Natural killer cell treated with Interleukin-12 subunit alpha and Interleukin-12 subunit beta and Interleukin-15 and Interleukin-18, amount 100 ng/mL, for 72 hours (primary cell): ENCODE data around the gene CNBP. TPM values are rescaled to one million over a fixed set of nuclear protein-coding genes. Genes with fewer than 3 reads are reported as not detected.
"Not testable (repeated sequence)": the region's sequence is repeated elsewhere in the genome, so short reads cannot be mapped to it uniquely, and the experiment has no call there.

ENCODE experiments used
- ATAC-seq, 2 donors: fragments of 150-1000 bp; cut with Tn5 transposase in 1 of 2; sonication (Bioruptor Pico), chemical (Tn5 transposase) in 1 of 2; 2 replicates each; pipeline ENCODE4 v1.10.0; 2021
- DNase-seq: peaks from one replicate; pipeline ENCODE4 v3.0.0; 2022; ENCODE audit warnings: low spot score
- H3K27ac Mint-ChIP-seq, 2 donors: 1 replicate in 1 of 2; 2 replicates in 1 of 2; pipeline ENCODE4 v1.8.0; 2022; ENCODE audit warnings: mixed read lengths in 2 of 2, mild to moderate bottlenecking in 1 of 2, moderate library complexity in 1 of 2
- H3K27me3 Mint-ChIP-seq, 2 donors: 1 replicate in 1 of 2; 2 replicates in 1 of 2; pipeline ENCODE4 v1.8.0; 2022; ENCODE audit warnings: mixed read lengths in 2 of 2
- H3K36me3 Mint-ChIP-seq: one replicate; pipeline ENCODE4 v1.8.0; 2022; ENCODE audit warnings: mixed read lengths
- H3K4me1 Mint-ChIP-seq, 2 donors: 1 replicate in 1 of 2; 2 replicates in 1 of 2; pipeline ENCODE4 v1.8.0; 2022; ENCODE audit warnings: low read depth in 2 of 2, mixed read lengths in 2 of 2, mild to moderate bottlenecking in 1 of 2
- H3K4me3 Mint-ChIP-seq: one replicate; pipeline ENCODE4 v1.8.0; 2022; ENCODE audit warnings: mixed read lengths
- H3K9me3 Mint-ChIP-seq: 2 replicates; pipeline ENCODE4 v1.8.0; 2022; ENCODE audit warnings: mixed read lengths
- total RNA-seq, 2 donors: library from RNA; stranded (reverse); gene quantifications; one replicate each; pipeline ENCODE4 v1.2.3, GENCODE V29; 2022

CNBP gene
- total RNA-seq, result 100 to 1,000 TPM; 230 to 268 TPM

GRCh38 chr3:129183569-129184395 is at the start of gene CNBP:
Gene CNBP, minus strand, starts transcription at chr3:129183896. Its CDS starts 12,139 bp downstream, at chr3:129171757.
- Mint-ChIP-seq H3K4me1 (peaks cover 26 to 27% of the 10 kb centered on the region in 2 donors), H3K27ac (peak within 1 kb of the TSS; percentile 87 to 97), H3K36me3 (peaks cover 24% of the 10 kb centered on the region), H3K27me3 (no peaks in the 10 kb centered on the region), H3K9me3 (no peaks in the 10 kb centered on the region), H3K4me3 (peak within 1 kb of the TSS; percentile 90)
- DNase-seq (peak; percentile 96), ATAC-seq (peak; percentile 100)

DNA sequence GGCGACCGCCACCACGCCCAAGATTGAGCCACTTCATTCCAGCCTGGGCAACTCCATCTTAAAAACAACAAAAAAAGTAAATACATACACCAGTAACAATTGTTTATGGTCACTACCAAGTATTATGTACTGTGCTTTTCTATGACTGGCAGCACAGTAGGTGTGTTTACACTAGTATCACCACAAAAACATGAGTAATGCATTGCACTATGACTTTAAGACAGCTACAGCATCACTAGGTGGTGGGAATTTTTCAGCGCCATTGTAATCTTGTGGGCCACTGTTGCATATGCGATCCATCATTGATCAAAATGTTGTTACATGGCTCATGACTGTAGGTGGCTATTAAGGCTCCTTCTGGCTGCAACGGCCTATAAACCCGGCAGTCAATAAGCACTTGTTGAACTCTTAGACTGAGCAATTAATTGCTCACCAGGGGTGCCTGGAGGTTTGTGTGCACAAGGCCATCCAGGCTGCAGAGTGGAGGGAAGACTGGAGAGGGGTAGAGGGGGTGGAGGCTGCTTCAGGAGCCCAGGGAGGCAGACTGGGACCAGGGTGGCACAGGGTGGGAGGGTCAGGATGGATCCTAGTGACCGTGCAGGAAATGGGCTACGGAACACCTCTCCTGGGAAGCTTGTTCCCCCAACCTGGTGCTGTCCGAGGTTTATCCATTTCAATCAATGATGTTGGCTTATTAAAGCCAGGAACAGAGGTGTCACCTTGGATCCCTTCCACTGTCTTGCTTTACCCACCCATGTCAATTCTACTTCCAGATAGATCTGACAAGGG is 47.8 kb upstream of the CNBP start:
- Mint-ChIP-seq H3K27ac (peak overlapping the region in 1 of 2 donors; percentile 90), H3K4me1 (peaks cover 19 to 21% of the 10 kb centered on the region in 2 donors), H3K36me3 (no peaks in the 10 kb centered on the region), H3K4me3 (no peak overlapping the region), H3K9me3 (no peaks in the 10 kb centered on the region), H3K27me3 (peaks cover 0 to 5% of the 10 kb centered on the region in 2 donors)
- DNase-seq (no peak), ATAC-seq (no peak)

DNA sequence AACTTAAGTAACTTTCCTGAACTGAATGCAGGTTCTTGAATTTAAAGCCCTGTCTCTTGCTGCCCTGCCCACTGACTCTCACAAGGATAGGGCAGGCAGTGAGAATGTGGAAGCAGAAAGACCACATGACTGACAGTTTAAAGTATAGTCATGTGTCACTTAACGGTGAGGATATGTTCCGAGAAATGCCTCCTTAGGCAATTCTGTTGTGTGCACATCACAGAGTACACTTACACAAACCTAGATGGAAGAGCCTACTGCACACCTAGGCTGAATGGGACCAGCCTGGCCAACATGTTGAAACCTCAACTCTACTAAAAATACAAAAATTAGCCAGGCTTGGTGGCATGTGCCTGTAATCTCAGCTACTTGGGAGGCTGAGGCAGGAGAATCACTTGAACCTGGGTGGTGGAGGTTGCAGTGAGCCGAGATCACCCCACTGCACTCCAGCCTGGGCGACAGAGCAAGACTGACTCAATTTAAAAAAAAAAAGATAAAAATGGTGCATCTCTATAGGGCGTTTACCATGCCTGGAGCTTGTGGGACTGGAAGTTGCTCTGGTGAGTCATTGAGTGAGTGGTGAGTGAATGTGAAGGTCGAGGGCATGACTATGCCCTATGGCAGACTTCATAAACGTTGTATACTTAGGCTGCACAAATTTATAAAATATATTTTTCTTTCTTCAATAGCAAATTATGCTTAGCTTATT is 46.8 kb upstream of the CNBP start:
- Mint-ChIP-seq H3K27ac (peak overlapping the region; percentile 73 to 90), H3K4me3 (peak overlapping the region; percentile 67), H3K9me3 (no peaks in the 10 kb centered on the region), H3K36me3 (no peaks in the 10 kb centered on the region), H3K4me1 (peaks cover 19 to 21% of the 10 kb centered on the region in 2 donors), H3K27me3 (peaks cover 0 to 5% of the 10 kb centered on the region in 2 donors)
- ATAC-seq (peak; percentile 85 to 91), DNase-seq (no peak)

- Mint-ChIP-seq H3K4me1 (peaks cover 24 to 26% of the 10 kb centered on the region in 2 donors), H3K9me3 (no peaks in the 10 kb centered on the region), H3K27me3 (peaks cover 0 to 5% of the 10 kb centered on the region in 2 donors), H3K36me3 (no peaks in the 10 kb centered on the region), H3K4me3 (no peak overlapping the region), H3K27ac (peak overlapping the region; percentile 3 to 79)
- DNase-seq (no peak), ATAC-seq (no peak)
Observed at GRCh38 chr3:129228891-129229585, 45.3 kb upstream of the CNBP start.

DNA sequence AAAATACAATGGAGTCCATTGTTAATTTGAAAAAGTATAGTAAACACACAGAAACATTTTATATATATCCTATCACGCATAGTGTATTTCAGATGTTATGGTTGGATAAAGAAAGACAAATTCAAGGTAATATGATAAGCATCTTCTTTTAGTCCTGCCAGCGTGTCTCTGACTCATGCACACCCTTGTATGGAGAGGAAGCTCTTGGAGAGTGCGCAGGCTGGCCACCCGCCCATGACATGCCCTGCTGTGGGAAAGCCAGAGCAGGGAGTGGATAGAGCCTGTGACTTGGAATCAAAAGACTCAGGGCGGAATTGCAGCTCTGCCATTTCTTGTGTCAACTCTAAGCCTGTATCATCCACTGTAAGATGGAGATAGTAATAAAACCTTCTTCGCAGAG is 42.7 kb upstream of the CNBP start:
- Mint-ChIP-seq H3K27me3 (no peaks in the 10 kb centered on the region), H3K4me3 (no peak overlapping the region), H3K9me3 (no peaks in the 10 kb centered on the region), H3K27ac (peak overlapping the region in 1 of 2 donors; percentile 54), H3K4me1 (peaks cover 16 to 18% of the 10 kb centered on the region in 2 donors), H3K36me3 (no peaks in the 10 kb centered on the region)
- ATAC-seq, result peak in 1 of 2 donors; percentile 32
- DNase-seq, result no peak

DNA sequence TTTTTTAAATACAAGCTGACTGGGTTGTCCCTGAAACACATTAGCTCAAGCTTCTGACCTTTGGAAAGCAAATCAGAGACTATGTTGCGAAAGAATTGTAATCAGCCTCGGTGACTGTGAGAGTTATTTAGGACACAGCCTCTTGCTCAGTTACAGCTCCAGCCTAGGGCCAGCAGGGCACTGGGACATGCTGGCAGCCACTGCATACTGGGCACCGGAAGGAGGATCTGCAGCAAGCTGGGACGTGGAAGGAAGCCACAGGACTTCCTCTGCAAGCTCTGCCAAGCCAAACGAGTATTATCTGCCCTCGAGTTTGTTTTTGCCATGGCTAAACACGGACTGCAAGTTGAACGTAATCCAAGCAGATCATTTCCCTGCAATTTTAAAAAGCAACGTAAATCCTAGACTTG is 41.3 kb upstream of the CNBP start:
- Mint-ChIP-seq H3K4me3 (peak overlapping the region; percentile 55), H3K36me3 (no peaks in the 10 kb centered on the region), H3K27ac (peak overlapping the region; percentile 42 to 81), H3K4me1 (peaks cover 13% of the 10 kb centered on the region in 2 donors), H3K27me3 (no peaks in the 10 kb centered on the region), H3K9me3 (no peaks in the 10 kb centered on the region)
- DNase-seq (no peak), ATAC-seq (peak; percentile 71 to 72)

DNA sequence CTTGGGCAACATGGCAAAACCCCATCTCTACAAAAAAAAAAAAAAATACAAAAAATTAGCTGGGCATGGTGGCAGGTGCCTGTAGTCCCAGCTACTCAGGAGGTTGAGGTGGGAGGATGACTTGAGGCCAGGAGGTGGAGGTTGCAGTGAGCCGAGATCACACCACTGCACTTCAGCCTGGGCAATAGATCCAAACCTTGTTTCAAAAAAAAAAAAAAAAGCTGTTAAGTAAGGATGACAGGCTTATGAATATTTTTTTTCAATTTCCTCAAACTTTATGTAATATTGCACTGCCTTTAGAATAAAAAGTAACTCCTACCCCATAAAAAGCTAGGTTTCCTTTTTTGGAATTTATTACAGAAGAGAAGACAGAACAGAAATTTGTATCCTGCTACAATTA is 40.7 kb upstream of the CNBP start:
- H3K27ac Mint-ChIP-seq, H3K9me3 Mint-ChIP-seq, H3K27me3 Mint-ChIP-seq: not testable (repeated sequence)

GRCh38 chr3:129218742-129219141 is 35.0 kb upstream of the CNBP start:
- ATAC-seq, result no peak
- H3K4me1 Mint-ChIP-seq, result no peaks in the 10 kb centered on the region
- DNase-seq, result no peak
- no peaks in the 10 kb centered on the region for H3K27me3 Mint-ChIP-seq
- no peaks in the 10 kb centered on the region for H3K9me3 Mint-ChIP-seq
- H3K36me3 Mint-ChIP-seq, result no peaks in the 10 kb centered on the region
- H3K27ac Mint-ChIP-seq, result no peak overlapping the region
- no peak overlapping the region for H3K4me3 Mint-ChIP-seq

More for the DNA sequence above, 40.7 kb upstream of the CNBP start:
- not testable (repeated sequence) for H3K4me3 Mint-ChIP-seq, DNase-seq, H3K36me3 Mint-ChIP-seq, ATAC-seq, H3K4me1 Mint-ChIP-seq

GRCh38 chr3:129213238-129213637 is 29.5 kb upstream of the CNBP start:
- Mint-ChIP-seq H3K9me3 (no peaks in the 10 kb centered on the region), H3K36me3 (no peaks in the 10 kb centered on the region)

GRCh38 chr3:129211772-129212171 is 28.1 kb upstream of the CNBP start:
- Mint-ChIP-seq H3K27ac (no peak overlapping the region), H3K4me1 (no peaks in the 10 kb centered on the region), H3K9me3 (no peaks in the 10 kb centered on the region), H3K27me3 (peaks cover 2 to 6% of the 10 kb centered on the region in 2 donors), H3K4me3 (no peak overlapping the region), H3K36me3 (no peaks in the 10 kb centered on the region)
- no peak for DNase-seq
- ATAC-seq, result no peak

More at GRCh38 chr3:129213238-129213637, 29.5 kb upstream of the CNBP start:
- peaks cover 2 to 6% of the 10 kb centered on the region in 2 donors for H3K27me3 Mint-ChIP-seq
- H3K4me1 Mint-ChIP-seq, result no peaks in the 10 kb centered on the region
- DNase-seq (no peak), ATAC-seq (no peak)
- H3K4me3 Mint-ChIP-seq, result no peak overlapping the region
- no peak overlapping the region for H3K27ac Mint-ChIP-seq

DNA sequence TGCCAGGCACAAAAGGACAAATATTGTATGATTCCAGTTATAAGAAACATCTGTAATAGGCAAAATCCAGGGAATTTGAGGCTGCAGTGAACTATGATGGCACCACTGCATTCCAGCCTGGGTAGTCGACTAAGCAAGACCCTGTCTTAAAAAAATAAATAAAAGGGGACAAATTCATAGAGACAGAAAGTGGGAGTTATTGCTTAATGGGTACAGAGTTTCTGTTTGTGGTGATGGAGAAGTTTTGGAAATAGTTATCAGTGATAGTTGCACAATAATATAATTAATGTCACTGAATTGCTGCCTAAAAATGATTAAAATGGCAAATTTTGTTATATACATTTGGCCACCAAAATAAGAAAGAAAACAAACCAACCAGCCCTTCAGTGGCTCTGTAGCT is 27.6 kb upstream of the CNBP start:
- no peak for DNase-seq
- H3K27ac Mint-ChIP-seq, result no peak overlapping the region
- H3K36me3 Mint-ChIP-seq, result no peaks in the 10 kb centered on the region
- no peak for ATAC-seq
- H3K4me3 Mint-ChIP-seq, result no peak overlapping the region
- peaks cover 2 to 6% of the 10 kb centered on the region in 2 donors for H3K27me3 Mint-ChIP-seq
- H3K9me3 Mint-ChIP-seq, result no peaks in the 10 kb centered on the region
- no peaks in the 10 kb centered on the region for H3K4me1 Mint-ChIP-seq

GRCh38 chr3:129207479-129207878 is 23.8 kb upstream of the CNBP start:
- H3K27me3 Mint-ChIP-seq, result peaks cover 2 to 6% of the 10 kb centered on the region in 2 donors
- H3K9me3 Mint-ChIP-seq, result no peaks in the 10 kb centered on the region
- H3K27ac Mint-ChIP-seq, result no peak overlapping the region
- H3K4me1 Mint-ChIP-seq, result no peaks in the 10 kb centered on the region
- no peaks in the 10 kb centered on the region for H3K36me3 Mint-ChIP-seq
- H3K4me3 Mint-ChIP-seq, result no peak overlapping the region
- no peak for ATAC-seq
- no peak for DNase-seq
